Calu3 (cell line): ENCODE data around the gene CYP11A1. TPM values are rescaled to one million over a fixed set of nuclear protein-coding genes. Genes with fewer than 3 reads are reported as not detected.

Source experiments
- BruUV-seq: library from RNA; stranded (reverse); fragments of 400-500 nt; replicated peaks from 2 replicates; lab custom pipeline; 2021; lab: Mats Ljungman, UMichigan
- CTCF ChIA-PET: fragments of 300-600 bp; sonication (Branson Sonifier 250); formaldehyde crosslinking; loops from one replicate; lab custom pipeline; 2022; ENCODE audit warnings: antibody characterized with exemption; lab: Charles Lee
- DNase-seq: peaks from one replicate; pipeline ENCODE4 v3.0.0; 2022
- H3K27ac Mint-ChIP-seq: one replicate; pipeline ENCODE4 v1.8.0; 2022; ENCODE audit warnings: mixed read lengths; ENCODE audit not compliant: unreplicated experiment
- H3K27me3 Mint-ChIP-seq: one replicate; pipeline ENCODE4 v1.8.0; 2022; ENCODE audit warnings: mixed read lengths; ENCODE audit not compliant: unreplicated experiment
- H3K36me3 Mint-ChIP-seq: one replicate; pipeline ENCODE4 v1.8.0; 2022; ENCODE audit warnings: mild to moderate bottlenecking, moderate library complexity, mixed read lengths; ENCODE audit not compliant: insufficient read depth, unreplicated experiment
- H3K4me1 Mint-ChIP-seq: one replicate; pipeline ENCODE4 v1.8.0; 2022; ENCODE audit warnings: mild to moderate bottlenecking, low read depth, mixed read lengths; ENCODE audit not compliant: unreplicated experiment
- H3K4me3 Mint-ChIP-seq: one replicate; pipeline ENCODE4 v1.8.0; 2022; ENCODE audit warnings: mild to moderate bottlenecking, low read depth, moderate library complexity, mixed read lengths; ENCODE audit not compliant: unreplicated experiment
- H3K9me3 Mint-ChIP-seq: one replicate; pipeline ENCODE4 v1.8.0; 2022; ENCODE audit warnings: low read depth, mixed read lengths; ENCODE audit not compliant: unreplicated experiment
- intact Hi-C: fragments of 100-400 bp; cut with micrococcal nuclease; formaldehyde crosslinking; loops from one replicate; pipeline ENCODE4 v1.10.0; 2022; ENCODE audit not compliant: unreplicated experiment
- total RNA-seq: library from RNA; stranded (reverse); gene quantifications from 2 replicates; pipeline ENCODE4 v1.2.3, GENCODE V29; 2022
- TF ChIP-seq, protein P1 (sequence below): fragments of 200-600 bp; IDR thresholded peaks from one replicate; pipeline ENCODE4 v1.8.0; 2022; ENCODE audit warnings: antibody characterized with exemption; ENCODE audit not compliant: unreplicated experiment

The CYP11A1 gene
- total RNA-seq, 1 experiment from 2014 or later = not detected

DNA sequence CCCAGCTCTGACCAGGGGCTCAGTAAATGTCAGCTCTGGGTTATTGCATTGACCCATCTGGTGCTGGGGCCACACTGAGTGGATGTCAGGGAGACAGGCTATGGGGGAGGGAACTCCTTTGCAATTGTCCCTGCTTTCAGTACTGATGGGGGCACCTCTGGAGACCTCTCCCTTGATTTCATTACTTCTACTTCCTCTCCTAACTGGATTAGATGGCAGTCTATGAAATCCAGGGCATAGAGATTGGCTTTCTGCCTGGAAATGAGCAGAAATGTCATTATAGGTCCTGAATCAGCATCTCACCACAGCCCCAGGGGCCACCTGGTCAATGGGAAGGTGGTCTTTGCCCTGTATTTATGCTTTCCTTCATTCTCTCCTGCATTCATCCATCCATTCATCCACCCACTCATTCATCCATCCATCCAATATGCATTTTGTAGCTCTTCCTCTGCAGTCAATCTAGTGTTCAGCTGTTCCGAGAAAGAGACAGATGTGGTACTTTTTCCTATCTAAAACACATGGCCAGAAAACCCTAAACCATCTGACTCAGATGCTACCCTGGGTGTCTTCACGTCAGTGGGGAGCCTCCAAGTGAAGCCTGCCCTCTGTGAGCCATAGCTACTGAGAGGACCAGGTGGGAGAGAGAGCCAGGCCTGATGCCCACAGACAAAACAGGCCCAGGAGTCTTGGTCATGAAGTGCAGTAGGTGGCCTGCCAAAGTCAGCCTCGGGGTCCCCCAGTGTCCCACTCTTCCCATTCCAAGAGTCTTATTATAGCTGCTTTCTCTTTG is 74.2 kb downstream of the CYP11A1 start:
- Mint-ChIP-seq H3K4me1 (no peaks in the 10 kb centered on the region), H3K36me3 (no peaks in the 10 kb centered on the region), H3K27me3 (peaks cover 87% of the 10 kb centered on the region), H3K4me3 (no peak overlapping the region), H3K9me3 (no peaks in the 10 kb centered on the region), H3K27ac (no peak overlapping the region)
- DNase-seq = no peak
- CTCF ChIA-PET = no interaction called here
- intact Hi-C loops = loop anchor here (5.0 kb wide), 2 partner anchors 46 to 91 kb away; partner anchors contain the start of gene STRA6
- TF ChIP-seq, protein P1, sequence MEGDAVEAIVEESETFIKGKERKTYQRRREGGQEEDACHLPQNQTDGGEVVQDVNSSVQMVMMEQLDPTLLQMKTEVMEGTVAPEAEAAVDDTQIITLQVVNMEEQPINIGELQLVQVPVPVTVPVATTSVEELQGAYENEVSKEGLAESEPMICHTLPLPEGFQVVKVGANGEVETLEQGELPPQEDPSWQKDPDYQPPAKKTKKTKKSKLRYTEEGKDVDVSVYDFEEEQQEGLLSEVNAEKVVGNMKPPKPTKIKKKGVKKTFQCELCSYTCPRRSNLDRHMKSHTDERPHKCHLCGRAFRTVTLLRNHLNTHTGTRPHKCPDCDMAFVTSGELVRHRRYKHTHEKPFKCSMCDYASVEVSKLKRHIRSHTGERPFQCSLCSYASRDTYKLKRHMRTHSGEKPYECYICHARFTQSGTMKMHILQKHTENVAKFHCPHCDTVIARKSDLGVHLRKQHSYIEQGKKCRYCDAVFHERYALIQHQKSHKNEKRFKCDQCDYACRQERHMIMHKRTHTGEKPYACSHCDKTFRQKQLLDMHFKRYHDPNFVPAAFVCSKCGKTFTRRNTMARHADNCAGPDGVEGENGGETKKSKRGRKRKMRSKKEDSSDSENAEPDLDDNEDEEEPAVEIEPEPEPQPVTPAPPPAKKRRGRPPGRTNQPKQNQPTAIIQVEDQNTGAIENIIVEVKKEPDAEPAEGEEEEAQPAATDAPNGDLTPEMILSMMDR = no peak
- BruUV-seq = no TSS peak

DNA sequence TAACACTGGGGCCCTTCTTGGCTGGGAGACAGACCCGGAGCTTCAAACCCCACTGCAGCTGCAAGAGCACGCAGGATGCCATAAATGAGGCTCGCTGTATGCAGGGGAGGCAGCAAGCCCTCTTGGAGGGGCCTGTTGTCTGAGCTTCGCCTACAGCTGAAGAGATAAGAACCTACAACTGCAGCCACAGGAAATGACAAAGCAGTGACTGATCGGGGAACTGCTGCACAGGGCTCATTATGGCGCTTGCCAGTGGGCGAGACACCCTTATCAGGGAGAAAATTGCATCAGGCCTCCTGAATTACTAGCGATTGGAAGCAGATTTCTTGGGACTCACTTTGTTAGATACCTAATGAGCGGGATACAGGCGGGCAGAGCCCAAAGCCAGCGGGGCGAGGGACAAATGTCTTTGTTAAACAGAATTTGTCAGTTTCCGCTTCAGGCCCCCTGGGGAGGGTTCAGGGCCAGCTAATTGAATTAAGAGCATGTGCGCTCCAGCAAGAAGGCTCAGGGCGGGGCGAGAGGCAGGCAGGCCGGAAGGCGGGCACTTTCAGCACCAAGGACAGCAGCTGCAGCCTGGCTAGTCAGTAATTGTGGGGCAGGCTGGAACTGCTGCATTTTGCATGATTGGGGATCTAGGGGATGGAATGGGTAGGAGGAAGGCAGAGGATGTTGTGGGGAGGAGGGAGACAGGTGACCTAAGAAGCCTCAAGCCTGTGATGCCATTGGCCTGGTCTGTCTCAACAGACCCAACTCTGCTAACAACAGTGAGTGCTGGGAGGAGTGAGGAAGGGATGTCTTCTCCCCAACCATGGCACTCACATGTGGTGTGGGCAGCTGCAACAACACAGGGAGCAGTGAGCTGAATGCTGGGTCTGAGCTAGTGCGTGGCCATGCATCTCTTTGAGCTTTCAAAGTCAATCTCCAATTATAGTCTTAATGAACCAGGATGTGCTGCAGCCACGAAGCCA is 76.1 kb downstream of the CYP11A1 start:
- Mint-ChIP-seq H3K4me1 (no peaks in the 10 kb centered on the region), H3K4me3 (no peak overlapping the region), H3K27me3 (peaks cover 92% of the 10 kb centered on the region)

GRCh38 chr15:74290645-74291044 is 76.8 kb downstream of the CYP11A1 start:
- Mint-ChIP-seq H3K4me3 (no peak overlapping the region), H3K27ac (no peak overlapping the region), H3K9me3 (no peaks in the 10 kb centered on the region), H3K4me1 (no peaks in the 10 kb centered on the region), H3K36me3 (no peaks in the 10 kb centered on the region), H3K27me3 (peaks cover 95% of the 10 kb centered on the region)
- CTCF ChIA-PET = interaction anchor here (0.5 to 1.7 kb wide), 3 partner anchors 13 to 90 kb away, joined by 3 to 5 read pairs (median 3); no protein-coding TSS in a partner anchor
- TF ChIP-seq, protein P1 = no peak
- intact Hi-C loops = loop anchor here (5.0 kb wide), 2 partner anchors 43 to 88 kb away; partner anchors contain the start of gene STRA6
- DNase-seq = no peak
- BruUV-seq = no TSS peak

More for the DNA sequence above, 76.1 kb downstream of the CYP11A1 start:
- H3K36me3 Mint-ChIP-seq = no peaks in the 10 kb centered on the region
- no peaks in the 10 kb centered on the region for H3K9me3 Mint-ChIP-seq
- TF ChIP-seq, protein P1 = no peak
- CTCF ChIA-PET = interaction anchor here (0.5 to 1.7 kb wide), 3 partner anchors 12 to 91 kb away, joined by 3 to 5 read pairs (median 3); no protein-coding TSS in a partner anchor
- intact Hi-C loops = loop anchor here (5.0 kb wide), 2 partner anchors 44 to 89 kb away; partner anchors contain the start of gene STRA6
- BruUV-seq = no TSS peak
- peak; percentile 89 for DNase-seq
- H3K27ac Mint-ChIP-seq = no peak overlapping the region

DNA sequence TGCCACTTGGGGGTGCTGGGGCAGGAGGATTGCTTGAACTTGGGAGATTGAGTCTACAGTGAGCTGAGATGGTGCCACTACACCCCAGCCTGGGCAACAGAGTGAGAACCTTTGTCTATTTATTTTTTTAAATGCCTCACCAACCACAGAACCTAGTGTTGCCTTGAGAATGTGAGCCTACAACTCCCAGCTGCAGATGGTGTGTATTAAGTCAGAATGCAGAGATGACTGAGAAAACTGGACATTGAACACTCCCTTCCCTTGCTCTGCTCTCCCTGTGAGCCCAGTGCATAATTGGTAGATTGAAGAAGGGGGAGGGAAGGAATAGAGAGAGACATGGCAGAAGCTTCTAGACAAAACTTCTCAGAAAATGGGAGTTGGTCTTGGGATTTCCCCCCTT is 77.8 kb downstream of the CYP11A1 start:
- Mint-ChIP-seq H3K27ac (no peak overlapping the region), H3K9me3 (no peaks in the 10 kb centered on the region), H3K36me3 (no peaks in the 10 kb centered on the region), H3K4me1 (no peaks in the 10 kb centered on the region), H3K4me3 (no peak overlapping the region), H3K27me3 (peaks cover 95% of the 10 kb centered on the region)
- CTCF ChIA-PET = no interaction called here
- intact Hi-C loops = loop anchor here (5.0 kb wide), 2 partner anchors 42 to 87 kb away; partner anchors contain the start of gene STRA6
- no TSS peak for BruUV-seq
- TF ChIP-seq, protein P1 = no peak
- DNase-seq = no peak
